OCI-M2 (cell line): ENCODE measurements around the gene PKNOX2.
"Not testable (repeated sequence)": the region's sequence is repeated elsewhere in the genome, so short reads cannot be mapped to it uniquely, and the experiment has no call there.

Experiments
- DNase-seq: peaks from one replicate; lab custom pipeline; 2025; ENCODE audit not compliant: unreplicated experiment; lab: John Stamatoyannopoulos, UW

The PKNOX2 gene

GRCh38 chr11:125201525-125202141 lies 37.1 kb downstream of the PKNOX2 start:
- DNase-seq = no peak

GRCh38 chr11:125202362-125202880 lies 37.9 kb downstream of the PKNOX2 start:
- no peak for DNase-seq

GRCh38 chr11:125202977-125203376 lies 38.4 kb downstream of the PKNOX2 start:
- DNase-seq = no peak

GRCh38 chr11:125207866-125208425 lies 43.4 kb downstream of the PKNOX2 start:
- no peak for DNase-seq

GRCh38 chr11:125210066-125210465 lies 45.5 kb downstream of the PKNOX2 start:
- DNase-seq = no peak

GRCh38 chr11:125211191-125211947 lies 46.8 kb downstream of the PKNOX2 start:
- no peak for DNase-seq

GRCh38 chr11:125211948-125212340 lies 47.4 kb downstream of the PKNOX2 start:
- DNase-seq = no peak

- DNase-seq = no peak
These were observed 50.3 kb downstream of the PKNOX2 start for GRCh38 chr11:125214601-125215565.

- no peak for DNase-seq
These were observed 51.4 kb downstream of the PKNOX2 start for GRCh38 chr11:125215976-125216375.

- no peak for DNase-seq
These were observed 53.8 kb downstream of the PKNOX2 start for GRCh38 chr11:125218336-125218735.

- no peak for DNase-seq
These were observed 56.9 kb downstream of the PKNOX2 start for GRCh38 chr11:125221461-125221860.

GRCh38 chr11:125222494-125222893 lies 57.9 kb downstream of the PKNOX2 start:
- DNase-seq = no peak

GRCh38 chr11:125223161-125223560 lies 58.6 kb downstream of the PKNOX2 start:
- DNase-seq = not testable (repeated sequence)

GRCh38 chr11:125223901-125224361 lies 59.4 kb downstream of the PKNOX2 start:
- no peak for DNase-seq

- no peak for DNase-seq
These were observed 60.0 kb downstream of the PKNOX2 start for GRCh38 chr11:125224391-125225021.

GRCh38 chr11:125225401-125225800 lies 60.9 kb downstream of the PKNOX2 start:
- DNase-seq = no peak

- no peak for DNase-seq
These were observed 61.5 kb downstream of the PKNOX2 start for GRCh38 chr11:125226031-125226430.

- no peak for DNase-seq
These were observed 62.2 kb downstream of the PKNOX2 start for GRCh38 chr11:125226706-125227105.

- no peak for DNase-seq
These were observed 62.6 kb downstream of the PKNOX2 start for GRCh38 chr11:125227151-125227550.

GRCh38 chr11:125228445-125228844 lies 63.9 kb downstream of the PKNOX2 start:
- DNase-seq = no peak
